GM18868 (cell line): ENCODE results near the gene SMURF2.
"Not testable (repeated sequence)": the region's sequence is repeated elsewhere in the genome, so short reads cannot be mapped to it uniquely, and the experiment has no call there.

Experiments used
- ATAC-seq: cut with Tn5 transposase; IDR thresholded peaks from one replicate; pipeline ENCODE4 v1.9.1; 2021; ENCODE audit warnings: mild to moderate bottlenecking, moderate library complexity; ENCODE audit not compliant: unreplicated experiment

SMURF2 gene

GRCh38 chr17:64599187-64599676, 62.9 kb downstream of the SMURF2 start:
- peak; percentile 74 for ATAC-seq

- no peak for ATAC-seq
These were observed 63.4 kb downstream of the SMURF2 start for GRCh38 chr17:64598672-64599071.

- no peak for ATAC-seq
These were observed 65.1 kb downstream of the SMURF2 start for GRCh38 chr17:64596988-64597387.

- no peak for ATAC-seq
These were observed 65.7 kb downstream of the SMURF2 start for GRCh38 chr17:64596439-64596838.

GRCh38 chr17:64591944-64592343, 70.2 kb downstream of the SMURF2 start:
- ATAC-seq, result no peak

- no peak for ATAC-seq
These were observed 77.0 kb downstream of the SMURF2 start for GRCh38 chr17:64585146-64585545.

GRCh38 chr17:64583038-64583437, 79.1 kb downstream of the SMURF2 start:
- no peak for ATAC-seq

- no peak for ATAC-seq
These were observed 81.5 kb downstream of the SMURF2 start for GRCh38 chr17:64580384-64581315.

GRCh38 chr17:64579917-64580316, 82.2 kb downstream of the SMURF2 start:
- no peak for ATAC-seq

- ATAC-seq, result not testable (repeated sequence)
These were observed 85.1 kb downstream of the SMURF2 start for GRCh38 chr17:64577025-64577424.

GRCh38 chr17:64575431-64575830, 86.7 kb downstream of the SMURF2 start:
- ATAC-seq, result no peak

GRCh38 chr17:64574646-64575045, 87.5 kb downstream of the SMURF2 start:
- ATAC-seq, result no peak

- ATAC-seq, result no peak
These were observed 88.9 kb downstream of the SMURF2 start for GRCh38 chr17:64573214-64573613.

GRCh38 chr17:64572682-64573154, 89.4 kb downstream of the SMURF2 start:
- no peak for ATAC-seq

- no peak for ATAC-seq
These were observed 90.4 kb downstream of the SMURF2 start for GRCh38 chr17:64571746-64572145.

GRCh38 chr17:64565563-64565962, 96.5 kb downstream of the SMURF2 start:
- no peak for ATAC-seq

GRCh38 chr17:64564098-64564497, 98.0 kb downstream of the SMURF2 start:
- ATAC-seq, result no peak

GRCh38 chr17:64555281-64555680, 106.8 kb downstream of the SMURF2 start:
- ATAC-seq, result no peak

GRCh38 chr17:64554028-64554637, 108.0 kb downstream of the SMURF2 start:
- ATAC-seq, result no peak

GRCh38 chr17:64551461-64551860, 110.6 kb downstream of the SMURF2 start:
- ATAC-seq, result no peak

GRCh38 chr17:64547319-64547718, 114.8 kb downstream of the SMURF2 start:
- ATAC-seq, result no peak

- ATAC-seq, result no peak
These were observed 115.4 kb downstream of the SMURF2 start for GRCh38 chr17:64546716-64547115.
